ENCODE data around the gene CRMP1. TPM values are rescaled to one million over a fixed set of nuclear protein-coding genes. Genes with fewer than 3 reads are reported as not detected.
"Not testable (repeated sequence)": the region's sequence is repeated elsewhere in the genome, so short reads cannot be mapped to it uniquely, and the experiment has no call there.

The CRMP1 gene
- polyA plus RNA-seq, 1 donor from 2014 or later, result not detected

- H3K27me3 Mint-ChIP-seq, result peaks cover 4% of the 10 kb centered on the region
- peaks cover 0 to 3% (median 2%) of the 10 kb centered on the region in 3 donors for H3K4me1 Mint-ChIP-seq
- peaks cover 0 to 3% (median 0%) of the 10 kb centered on the region in 3 donors for H3K9me3 Mint-ChIP-seq
- no peak overlapping the region for H3K4me3 Mint-ChIP-seq
- H3K27ac Mint-ChIP-seq, result no peak overlapping the region
- no peaks in the 10 kb centered on the region for H3K36me3 Mint-ChIP-seq
These were observed 53.6 kb downstream of the CRMP1 start for GRCh38 chr4:5839332-5839731.

DNA sequence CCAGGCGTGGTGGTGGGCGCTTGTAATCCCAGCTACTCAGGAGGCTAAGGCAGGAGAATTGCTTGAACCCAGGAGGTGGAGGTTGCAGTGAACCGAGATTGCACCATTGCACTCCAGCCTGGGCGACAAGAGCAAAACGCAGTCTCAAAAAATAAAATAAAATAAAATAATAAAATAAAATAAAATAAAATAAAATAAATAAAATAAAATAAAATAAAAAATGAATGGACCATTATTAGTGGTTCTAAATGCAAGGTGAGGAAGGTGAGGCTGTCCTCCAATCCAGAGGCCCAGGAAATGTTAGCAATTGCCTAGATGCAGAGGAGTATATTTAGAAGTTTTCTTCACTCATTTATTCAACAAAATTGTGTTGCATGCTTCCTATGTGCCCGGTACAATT, 55.4 kb downstream of the CRMP1 start:
- not testable (repeated sequence) for H3K4me1 Mint-ChIP-seq, H3K36me3 Mint-ChIP-seq, H3K4me3 Mint-ChIP-seq, H3K27me3 Mint-ChIP-seq, H3K27ac Mint-ChIP-seq, H3K9me3 Mint-ChIP-seq

- H3K27ac Mint-ChIP-seq, result no peak overlapping the region
- H3K27me3 Mint-ChIP-seq, result peaks cover 4% of the 10 kb centered on the region
- H3K9me3 Mint-ChIP-seq, result peaks cover 0 to 2% (median 0%) of the 10 kb centered on the region in 3 donors
- no peak overlapping the region for H3K4me3 Mint-ChIP-seq
- H3K36me3 Mint-ChIP-seq, result no peaks in the 10 kb centered on the region
- H3K4me1 Mint-ChIP-seq, result peaks cover 0 to 2% (median 0%) of the 10 kb centered on the region in 3 donors
These were observed 55.9 kb downstream of the CRMP1 start for GRCh38 chr4:5836943-5837342.

DNA sequence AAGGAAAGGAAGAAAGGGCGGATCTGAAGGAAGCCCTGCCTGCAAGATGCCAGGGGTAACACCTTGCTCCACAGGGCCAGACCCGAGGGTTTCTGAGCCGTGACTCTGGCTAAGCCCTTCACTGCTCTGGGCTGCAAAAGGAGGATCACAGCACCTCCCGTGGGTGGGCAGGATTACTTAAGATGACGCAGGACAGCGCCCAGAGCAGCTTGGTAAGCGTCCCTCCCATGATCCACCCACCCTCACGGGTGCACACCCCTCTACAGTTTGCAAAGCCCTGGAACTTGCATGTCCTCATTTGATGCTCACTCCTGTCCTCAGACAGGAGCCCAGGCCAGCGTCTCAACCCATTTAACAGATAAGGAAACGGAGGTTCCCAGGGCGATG, 64.9 kb downstream of the CRMP1 start:
- H3K4me3 Mint-ChIP-seq, result no peak overlapping the region
- peaks cover 0 to 2% (median 0%) of the 10 kb centered on the region in 3 donors for H3K9me3 Mint-ChIP-seq
- peaks cover 0 to 3% (median 0%) of the 10 kb centered on the region in 3 donors for H3K4me1 Mint-ChIP-seq
- peaks cover 1% of the 10 kb centered on the region for H3K27me3 Mint-ChIP-seq
- H3K36me3 Mint-ChIP-seq, result no peaks in the 10 kb centered on the region
- H3K27ac Mint-ChIP-seq, result peak overlapping the region in 1 of 3 donors; percentile 30

DNA sequence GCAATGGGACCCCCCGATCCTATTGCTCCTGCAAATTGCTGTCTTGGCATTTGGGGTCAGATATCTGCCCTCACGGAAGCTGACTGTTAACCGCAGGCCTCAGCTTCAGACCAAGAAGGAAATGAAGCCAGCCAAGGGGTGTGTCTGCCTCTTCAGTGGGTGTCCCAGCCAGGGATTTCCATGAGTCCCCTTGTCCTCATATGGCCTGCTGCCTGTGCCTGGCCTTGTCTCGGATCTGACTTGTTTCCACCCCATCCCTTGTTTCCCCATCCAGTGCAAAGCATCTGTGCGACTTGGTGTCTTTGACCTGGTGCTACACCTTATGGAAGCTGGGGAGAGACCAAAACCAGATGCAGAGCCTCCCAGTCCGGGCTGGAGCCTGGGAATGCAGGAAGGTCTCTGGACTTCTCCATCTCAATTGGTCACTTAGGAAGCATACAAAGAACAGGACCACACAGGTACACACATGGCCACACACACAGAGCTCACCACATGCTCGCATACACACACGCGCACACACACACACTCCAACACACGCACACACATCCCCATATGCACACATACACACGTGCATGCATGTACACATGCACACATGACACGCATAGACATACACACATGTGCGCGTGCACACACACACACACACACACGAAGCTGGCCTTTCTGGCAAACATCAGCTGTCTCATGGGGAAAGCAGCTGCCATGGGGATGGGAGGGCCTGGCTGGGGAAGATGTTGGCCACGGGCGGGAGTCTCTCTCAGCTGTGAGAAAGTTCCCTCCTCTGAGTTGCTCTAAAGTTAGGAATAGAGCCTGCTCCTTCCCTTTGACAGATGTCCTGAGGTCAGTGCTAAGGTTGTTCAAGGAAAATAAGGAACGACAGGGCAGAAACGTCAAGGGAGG, 65.5 kb downstream of the CRMP1 start:
- H3K4me3 Mint-ChIP-seq, result no peak overlapping the region
- H3K4me1 Mint-ChIP-seq, result peaks cover 0 to 3% (median 3%) of the 10 kb centered on the region in 3 donors
- peaks cover 1% of the 10 kb centered on the region for H3K27me3 Mint-ChIP-seq
- H3K9me3 Mint-ChIP-seq, result no peaks in the 10 kb centered on the region
- H3K27ac Mint-ChIP-seq, result peak overlapping the region in 1 of 3 donors; percentile 30
- H3K36me3 Mint-ChIP-seq, result no peaks in the 10 kb centered on the region

DNA sequence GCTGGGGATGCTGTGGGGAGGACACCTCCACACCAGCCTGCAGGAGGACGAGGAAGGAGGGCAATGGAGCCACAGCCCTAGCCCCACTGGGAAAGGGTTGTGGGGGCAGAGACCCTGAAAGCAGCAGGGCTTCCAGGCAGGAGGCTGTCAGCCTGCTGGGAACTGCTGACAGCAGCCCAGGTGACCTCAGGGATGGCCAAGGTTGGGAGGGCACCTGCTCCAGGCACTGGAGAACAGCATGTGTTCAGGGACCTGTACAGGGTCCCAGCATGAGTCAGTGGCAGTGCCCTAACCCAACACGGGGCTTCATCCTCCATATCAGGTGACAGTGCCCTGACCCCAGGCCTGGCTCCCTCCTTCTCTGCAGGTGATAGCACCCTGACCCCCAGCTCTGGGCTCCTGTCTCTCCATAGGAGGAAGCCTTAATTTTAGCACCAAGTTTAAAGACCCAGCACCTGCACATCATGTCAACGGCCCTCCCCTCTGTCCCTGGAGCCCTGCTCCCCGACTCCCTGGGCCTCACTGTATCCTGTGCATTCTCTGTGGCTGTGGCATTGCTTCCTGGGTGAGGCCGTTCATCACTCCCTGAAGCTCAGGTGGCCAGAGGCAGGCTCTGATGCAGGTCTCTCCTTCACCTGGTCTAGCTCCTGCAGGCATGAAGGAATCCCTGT, 66.3 kb downstream of the CRMP1 start:
- peaks cover 5% of the 10 kb centered on the region for H3K27me3 Mint-ChIP-seq
- no peak overlapping the region for H3K4me3 Mint-ChIP-seq
- H3K4me1 Mint-ChIP-seq, result peaks cover 0 to 3% (median 3%) of the 10 kb centered on the region in 3 donors
- no peaks in the 10 kb centered on the region for H3K9me3 Mint-ChIP-seq
- H3K36me3 Mint-ChIP-seq, result no peaks in the 10 kb centered on the region
- H3K27ac Mint-ChIP-seq, result no peak overlapping the region

DNA sequence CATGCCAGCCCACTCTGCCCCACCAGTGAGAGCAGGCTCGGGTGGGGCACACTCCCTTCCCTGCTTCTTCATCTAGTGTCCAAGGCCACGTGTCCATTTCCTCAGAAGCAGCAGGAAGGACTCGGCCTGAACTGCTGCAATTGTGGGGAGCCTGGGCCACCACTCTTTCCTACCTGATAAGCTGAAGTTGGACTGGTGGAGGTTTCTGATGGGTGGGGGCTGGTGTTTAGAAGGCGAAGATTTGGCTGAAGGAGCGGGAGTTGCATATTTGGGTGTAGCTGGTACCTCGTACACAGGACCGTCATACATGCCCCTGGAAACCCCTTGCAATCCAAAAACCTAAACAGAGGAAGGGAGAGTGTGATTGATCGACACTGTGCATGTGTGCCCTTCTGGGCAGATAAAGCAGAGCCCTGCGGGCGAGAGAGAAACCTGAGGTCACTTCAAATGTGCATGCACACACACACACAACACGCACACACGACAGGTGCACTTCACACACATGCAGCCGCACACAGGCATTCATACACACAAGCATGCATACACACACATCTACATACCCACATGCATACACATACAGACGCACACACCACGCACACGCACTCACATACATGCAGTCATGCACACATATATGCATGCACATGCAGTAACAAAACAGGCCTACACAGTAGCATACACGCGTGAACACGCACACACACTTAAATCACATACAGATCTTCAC, 67.4 kb downstream of the CRMP1 start:
- Mint-ChIP-seq H3K4me1 (peaks cover 0 to 3% (median 3%) of the 10 kb centered on the region in 3 donors), H3K27me3 (peaks cover 5% of the 10 kb centered on the region), H3K36me3 (no peaks in the 10 kb centered on the region), H3K27ac (no peak overlapping the region), H3K9me3 (no peaks in the 10 kb centered on the region), H3K4me3 (no peak overlapping the region)

GRCh38 chr4:5824635-5825034, 68.3 kb downstream of the CRMP1 start:
- Mint-ChIP-seq H3K4me1 (peaks cover 0 to 3% (median 3%) of the 10 kb centered on the region in 3 donors), H3K9me3 (peaks cover 0 to 4% (median 0%) of the 10 kb centered on the region in 3 donors), H3K27me3 (peaks cover 5% of the 10 kb centered on the region)

GRCh38 chr4:5824227-5824626, 68.7 kb downstream of the CRMP1 start:
- Mint-ChIP-seq H3K36me3 (no peaks in the 10 kb centered on the region), H3K4me3 (no peak overlapping the region), H3K27me3 (peaks cover 5% of the 10 kb centered on the region), H3K4me1 (peaks cover 0 to 3% (median 3%) of the 10 kb centered on the region in 3 donors), H3K27ac (no peak overlapping the region), H3K9me3 (peaks cover 0 to 4% (median 0%) of the 10 kb centered on the region in 3 donors)

More at GRCh38 chr4:5824635-5825034, 68.3 kb downstream of the CRMP1 start:
- Mint-ChIP-seq H3K27ac (no peak overlapping the region), H3K4me3 (no peak overlapping the region), H3K36me3 (no peaks in the 10 kb centered on the region)

DNA sequence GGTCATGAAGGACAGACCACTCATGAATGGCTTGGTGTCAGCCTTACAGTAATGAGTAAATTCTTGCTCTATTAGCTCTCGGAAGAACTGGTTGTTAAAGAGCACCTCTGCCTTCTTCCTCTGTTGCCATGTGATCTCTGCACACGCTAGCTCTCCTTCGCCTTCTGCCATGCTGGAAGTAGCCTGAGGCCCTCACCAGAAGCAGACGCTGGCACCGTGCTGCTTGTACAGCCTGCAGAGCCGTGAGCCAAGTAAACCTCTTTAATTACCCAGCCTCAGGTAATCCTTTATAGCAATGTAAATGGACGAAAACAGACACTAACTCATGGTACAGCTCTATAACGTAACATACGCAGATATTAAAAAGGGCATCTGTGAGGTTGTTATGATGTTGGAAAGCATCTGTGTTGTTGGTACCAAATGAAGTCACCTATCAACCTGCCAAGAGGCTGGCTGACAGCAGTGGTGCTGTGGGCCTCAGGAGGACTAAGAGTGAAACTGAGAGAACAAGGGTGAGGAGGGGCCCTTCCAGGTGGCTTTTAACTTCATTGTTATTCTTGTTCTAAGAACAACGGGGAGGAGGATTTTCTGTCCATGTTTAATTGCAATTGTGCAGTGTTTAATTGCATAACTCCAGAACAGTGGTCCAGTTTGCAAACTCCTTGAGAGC, 69.2 kb downstream of the CRMP1 start:
- no peaks in the 10 kb centered on the region for H3K36me3 Mint-ChIP-seq
- H3K9me3 Mint-ChIP-seq, result peaks cover 0 to 4% (median 0%) of the 10 kb centered on the region in 3 donors
- peaks cover 0 to 3% (median 3%) of the 10 kb centered on the region in 3 donors for H3K4me1 Mint-ChIP-seq
- H3K27me3 Mint-ChIP-seq, result peaks cover 5% of the 10 kb centered on the region
- no peak overlapping the region for H3K4me3 Mint-ChIP-seq
- H3K27ac Mint-ChIP-seq, result peak overlapping the region in 1 of 3 donors; percentile 17

- Mint-ChIP-seq H3K4me1 (peaks cover 0 to 3% (median 3%) of the 10 kb centered on the region in 3 donors), H3K4me3 (peak overlapping the region in 1 of 4 donors; percentile 23), H3K36me3 (no peaks in the 10 kb centered on the region), H3K27me3 (peaks cover 5% of the 10 kb centered on the region), H3K9me3 (peaks cover 0 to 4% (median 0%) of the 10 kb centered on the region in 3 donors), H3K27ac (no peak overlapping the region)
These were observed 70.3 kb downstream of the CRMP1 start for GRCh38 chr4:5822619-5823018.

DNA sequence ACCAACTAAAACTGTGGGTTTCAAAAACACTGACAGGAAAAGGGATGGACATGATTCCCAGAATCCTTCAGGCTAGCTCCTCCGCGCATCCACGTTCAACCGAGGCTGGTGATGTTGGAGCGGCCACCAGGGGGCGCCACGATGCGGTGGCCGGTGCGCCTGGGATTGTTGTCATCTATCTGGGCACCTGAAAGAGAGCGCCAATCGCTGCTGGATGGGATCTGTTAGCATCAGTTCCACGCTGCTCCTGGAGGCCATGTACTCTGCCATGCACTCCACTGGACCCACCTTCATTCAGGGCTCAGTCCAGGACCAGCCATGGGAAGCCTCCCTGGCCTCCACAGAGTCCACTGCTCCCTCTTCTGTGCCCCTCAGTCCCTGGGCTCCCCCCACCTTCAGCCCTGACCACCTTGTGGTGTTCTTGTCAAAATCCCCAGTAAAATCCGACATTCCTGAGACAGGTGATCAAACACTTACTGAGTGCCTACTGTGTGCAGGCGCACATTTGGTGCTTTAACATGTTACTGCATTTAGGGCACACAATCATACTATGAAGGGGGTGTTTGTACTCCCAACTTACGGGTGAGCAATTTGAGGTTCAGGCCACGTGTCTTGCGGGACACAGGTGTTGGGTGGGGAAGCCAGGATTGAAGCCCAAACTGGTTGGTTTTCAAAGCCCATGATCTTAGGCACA, 71.1 kb downstream of the CRMP1 start:
- H3K27me3 Mint-ChIP-seq, result peaks cover 4% of the 10 kb centered on the region
- H3K4me1 Mint-ChIP-seq, result peaks cover 0 to 3% (median 3%) of the 10 kb centered on the region in 3 donors
- no peak overlapping the region for H3K27ac Mint-ChIP-seq
- H3K36me3 Mint-ChIP-seq, result no peaks in the 10 kb centered on the region
- no peak overlapping the region for H3K4me3 Mint-ChIP-seq
- peaks cover 0 to 4% (median 0%) of the 10 kb centered on the region in 3 donors for H3K9me3 Mint-ChIP-seq

- Mint-ChIP-seq H3K27ac (no peak overlapping the region), H3K36me3 (no peaks in the 10 kb centered on the region), H3K9me3 (peaks cover 0 to 4% (median 0%) of the 10 kb centered on the region in 3 donors), H3K4me3 (no peak overlapping the region), H3K27me3 (peaks cover 2% of the 10 kb centered on the region), H3K4me1 (peaks cover 0 to 3% (median 0%) of the 10 kb centered on the region in 3 donors)
These were observed 76.0 kb downstream of the CRMP1 start for GRCh38 chr4:5816851-5817375.

DNA sequence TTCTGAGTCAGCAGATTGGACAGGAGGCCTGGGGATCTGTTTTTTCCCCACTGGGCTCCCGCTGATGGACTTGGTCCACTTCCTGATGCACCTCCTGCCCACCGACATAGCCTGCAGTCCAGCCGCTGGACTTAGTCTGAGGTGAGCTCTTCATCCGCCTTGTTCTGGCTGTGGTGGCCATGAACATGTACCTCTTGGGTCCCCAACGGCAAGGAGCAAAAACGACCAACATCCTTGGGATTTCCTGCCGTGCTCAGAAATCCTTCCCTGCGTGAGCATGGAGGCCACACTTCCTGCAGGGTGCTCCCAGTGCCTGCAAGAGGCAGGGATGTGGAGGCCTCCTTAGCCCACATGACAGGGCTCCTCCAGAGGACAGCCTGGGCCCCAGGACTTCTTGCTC, 76.8 kb downstream of the CRMP1 start:
- no peaks in the 10 kb centered on the region for H3K36me3 Mint-ChIP-seq

More for the DNA sequence above, 76.8 kb downstream of the CRMP1 start:
- H3K27ac Mint-ChIP-seq, result no peak overlapping the region
- H3K27me3 Mint-ChIP-seq, result no peaks in the 10 kb centered on the region
- H3K4me1 Mint-ChIP-seq, result peaks cover 0 to 3% (median 0%) of the 10 kb centered on the region in 3 donors
- H3K9me3 Mint-ChIP-seq, result peaks cover 0 to 4% (median 0%) of the 10 kb centered on the region in 3 donors
- H3K4me3 Mint-ChIP-seq, result no peak overlapping the region

Data from IgD-negative memory B cell (primary cell).